Nephron progenitor cell (in vitro differentiated cells): ENCODE measurements around the gene POLR2L.

Experiments
- DNase-seq: peaks from one replicate; pipeline ENCODE4 v3.0.0; 2021
- H3K27ac Mint-ChIP-seq: 2 replicates; pipeline ENCODE4 v1.8.0; 2021; ENCODE audit warnings: mild to moderate bottlenecking, moderate library complexity, mixed read lengths
- H3K27me3 Mint-ChIP-seq: 2 replicates; pipeline ENCODE4 v1.8.0; 2021; ENCODE audit warnings: mild to moderate bottlenecking, low read depth, mixed read lengths; ENCODE audit not compliant: poor library complexity
- H3K36me3 Mint-ChIP-seq: 2 replicates; pipeline ENCODE4 v1.8.0; 2021; ENCODE audit warnings: low read depth, mixed read lengths
- H3K4me1 Mint-ChIP-seq: 2 replicates; pipeline ENCODE4 v1.8.0; 2021; ENCODE audit warnings: mixed read lengths
- H3K4me3 Mint-ChIP-seq: 2 replicates; pipeline ENCODE4 v1.8.0; 2021; ENCODE audit warnings: mild to moderate bottlenecking, moderate library complexity, mixed read lengths
- H3K9me3 Mint-ChIP-seq: 2 replicates; pipeline ENCODE4 v1.8.0; 2021; ENCODE audit warnings: mild to moderate bottlenecking, moderate library complexity, mixed read lengths
- CTCF ChIP-seq: fragments of 200-600 bp; sonication (generic); IDR thresholded peaks from 2 replicates; pipeline ENCODE4 v1.5.0; 2021; ENCODE audit warnings: antibody characterized with exemption

POLR2L gene

GRCh38 chr11:826227-826621, 16.1 kb downstream of the POLR2L start:
- no peak for TF ChIP-seq CTCF
- Mint-ChIP-seq H3K36me3 (peaks cover 14% of the 10 kb centered on the region), H3K4me3 (peak overlapping the region; percentile 69), H3K27ac (no peak overlapping the region), H3K9me3 (no peaks in the 10 kb centered on the region), H3K27me3 (peaks cover 59% of the 10 kb centered on the region), H3K4me1 (peaks cover 23% of the 10 kb centered on the region)
- DNase-seq = no peak

GRCh38 chr11:825366-826226, 16.7 kb downstream of the POLR2L start:
- H3K27me3 Mint-ChIP-seq = peaks cover 53% of the 10 kb centered on the region
- no peak overlapping the region for H3K4me3 Mint-ChIP-seq
- no peaks in the 10 kb centered on the region for H3K9me3 Mint-ChIP-seq
- H3K27ac Mint-ChIP-seq = no peak overlapping the region
- TF ChIP-seq CTCF = no peak
- no peak for DNase-seq
- H3K36me3 Mint-ChIP-seq = peaks cover 14% of the 10 kb centered on the region
- peaks cover 26% of the 10 kb centered on the region for H3K4me1 Mint-ChIP-seq

DNA sequence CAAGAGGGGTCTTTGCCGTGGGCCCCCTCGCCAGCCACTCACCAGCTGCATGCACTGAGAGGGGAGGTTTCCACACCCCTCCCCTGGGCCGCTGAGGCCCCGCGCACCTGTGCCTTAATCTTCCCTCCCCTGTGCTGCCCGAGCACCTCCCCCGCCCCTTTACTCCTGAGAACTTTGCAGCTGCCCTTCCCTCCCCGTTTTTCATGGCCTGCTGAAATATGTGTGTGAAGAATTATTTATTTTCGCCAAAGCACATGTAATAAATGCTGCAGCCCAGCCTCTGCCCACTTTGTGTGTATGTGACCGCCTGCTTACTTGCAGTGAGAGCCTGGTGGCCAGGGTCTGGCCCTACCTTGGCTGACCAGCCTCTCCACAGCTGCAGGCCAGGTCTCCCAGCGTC, 17.4 kb downstream of the POLR2L start:
- DNase-seq = no peak
- Mint-ChIP-seq H3K27ac (no peak overlapping the region), H3K27me3 (peaks cover 47% of the 10 kb centered on the region), H3K9me3 (no peaks in the 10 kb centered on the region), H3K4me3 (no peak overlapping the region), H3K36me3 (peaks cover 14% of the 10 kb centered on the region), H3K4me1 (peaks cover 26% of the 10 kb centered on the region)
- no peak for TF ChIP-seq CTCF

DNA sequence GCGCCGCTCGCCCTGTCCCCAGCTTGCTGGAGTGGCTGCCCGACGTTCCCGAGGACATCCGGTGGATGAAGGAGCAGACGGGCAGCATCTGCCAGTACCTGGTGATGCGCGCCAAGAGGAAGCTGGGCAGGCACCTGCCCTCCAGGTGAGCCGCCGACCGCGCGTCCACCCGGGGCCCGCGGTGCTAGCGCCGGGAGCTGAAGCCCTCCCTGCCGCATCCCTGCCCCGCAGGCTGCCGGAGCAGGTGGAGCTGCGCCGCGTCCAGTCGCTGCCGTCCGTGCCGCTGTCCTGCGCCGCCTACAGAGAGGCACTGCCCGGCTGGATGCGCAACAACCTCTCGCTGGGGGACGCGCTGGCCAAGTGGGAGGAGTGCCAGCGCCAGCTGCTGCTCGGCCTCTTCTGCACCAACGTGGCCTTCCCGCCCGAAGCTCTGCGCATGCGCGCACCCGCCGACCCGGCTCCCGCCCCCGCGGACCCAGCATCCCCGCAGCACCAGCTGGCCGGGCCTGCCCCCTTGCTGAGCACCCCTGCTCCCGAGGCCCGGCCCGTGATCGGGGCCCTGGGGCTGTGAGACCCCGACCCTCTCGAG, 17.9 kb downstream of the POLR2L start:
- Mint-ChIP-seq H3K27me3 (peaks cover 41% of the 10 kb centered on the region), H3K4me3 (no peak overlapping the region), H3K36me3 (peaks cover 14% of the 10 kb centered on the region), H3K4me1 (peaks cover 25% of the 10 kb centered on the region), H3K9me3 (no peaks in the 10 kb centered on the region), H3K27ac (no peak overlapping the region)
- DNase-seq = no peak
- TF ChIP-seq CTCF = no peak

DNA sequence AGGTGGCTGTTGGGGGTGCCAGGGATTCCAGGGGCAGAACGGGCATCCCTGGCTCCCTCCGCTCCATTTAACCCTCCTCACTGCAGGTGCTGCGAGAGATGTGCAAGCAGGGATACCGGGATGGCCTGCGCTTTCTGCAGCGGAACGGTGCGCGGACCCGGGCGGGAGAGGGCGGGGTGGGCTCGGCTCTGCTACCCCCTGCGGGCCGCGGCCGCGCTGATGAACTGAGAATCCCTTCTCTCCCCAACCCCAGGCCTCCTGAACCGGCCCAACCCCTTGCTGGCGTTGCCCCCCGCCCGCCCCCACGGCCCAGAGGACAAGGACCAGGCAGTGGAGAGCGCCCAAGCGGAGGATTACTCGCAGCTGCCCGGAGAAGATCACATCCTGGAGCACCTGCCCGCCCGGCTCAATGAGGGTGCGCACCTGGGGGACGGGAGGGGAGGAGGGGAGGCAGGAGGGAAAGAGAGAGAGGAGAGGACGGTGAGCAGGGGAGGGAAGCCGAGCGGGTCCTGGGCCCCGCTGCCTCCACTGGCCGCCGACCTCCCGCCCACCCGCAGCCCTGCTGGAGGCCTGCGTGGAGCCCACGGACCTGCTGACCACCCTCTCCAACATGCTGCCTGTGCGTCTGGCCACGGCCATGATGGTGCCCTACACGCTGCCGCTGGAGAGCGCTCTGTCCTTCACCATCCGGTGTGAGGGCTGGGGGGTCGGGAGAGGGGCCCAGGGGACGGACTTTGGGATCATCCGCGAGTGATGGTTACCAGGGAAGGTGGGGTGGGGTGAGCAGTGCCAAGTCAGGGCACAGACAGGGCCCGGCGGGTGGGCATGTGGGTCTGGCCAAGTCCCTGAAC, 18.7 kb downstream of the POLR2L start:
- Mint-ChIP-seq H3K4me3 (no peak overlapping the region), H3K27ac (no peak overlapping the region), H3K36me3 (peaks cover 14% of the 10 kb centered on the region), H3K9me3 (no peaks in the 10 kb centered on the region), H3K4me1 (peaks cover 18% of the 10 kb centered on the region), H3K27me3 (peaks cover 34% of the 10 kb centered on the region)
- TF ChIP-seq CTCF = no peak
- DNase-seq = no peak
